Measurements from ENCODE around the gene DHX57. TPM values are rescaled to one million over a fixed set of nuclear protein-coding genes. Genes with fewer than 3 reads are reported as not detected.
"Not testable (repeated sequence)": the region's sequence is repeated elsewhere in the genome, so short reads cannot be mapped to it uniquely, and the experiment has no call there.

The DHX57 gene
- total RNA-seq, 1 donor from 2014 or later = 21.5 TPM

DNA sequence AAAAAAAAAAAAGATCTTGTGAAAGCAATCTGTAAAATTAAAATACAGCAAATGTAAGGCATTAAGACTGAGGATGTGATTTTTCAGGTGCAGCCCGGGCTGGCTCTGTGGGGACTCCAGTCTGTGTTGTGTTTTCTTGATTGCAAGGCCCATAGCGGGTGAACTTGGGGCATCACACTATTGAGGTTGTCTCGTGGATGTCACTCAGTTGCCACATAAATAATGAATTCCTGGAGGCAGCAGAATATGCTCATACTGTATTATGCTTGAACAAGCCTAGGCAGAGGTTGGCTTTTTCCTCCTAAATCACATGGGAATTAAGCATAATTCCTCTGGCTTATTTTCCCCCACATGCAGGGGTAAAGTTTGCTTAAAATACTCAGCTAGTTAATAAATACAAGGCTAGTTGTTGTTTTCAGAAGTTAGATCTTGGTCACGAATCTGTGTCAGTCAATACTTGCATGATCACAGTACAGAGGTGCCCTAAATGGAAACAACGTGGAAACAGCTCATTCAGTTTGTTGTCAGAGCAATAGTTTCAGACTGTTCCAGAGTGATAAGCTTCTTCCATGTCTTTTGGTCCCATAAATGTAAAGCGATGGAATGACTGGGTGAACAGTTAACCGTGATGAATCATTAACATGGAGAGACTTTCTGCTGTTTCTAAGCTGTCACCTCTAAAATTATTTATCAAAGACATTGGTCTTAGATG, 81.3 kb downstream of the DHX57 start:
- DNase-seq = no peak

DNA sequence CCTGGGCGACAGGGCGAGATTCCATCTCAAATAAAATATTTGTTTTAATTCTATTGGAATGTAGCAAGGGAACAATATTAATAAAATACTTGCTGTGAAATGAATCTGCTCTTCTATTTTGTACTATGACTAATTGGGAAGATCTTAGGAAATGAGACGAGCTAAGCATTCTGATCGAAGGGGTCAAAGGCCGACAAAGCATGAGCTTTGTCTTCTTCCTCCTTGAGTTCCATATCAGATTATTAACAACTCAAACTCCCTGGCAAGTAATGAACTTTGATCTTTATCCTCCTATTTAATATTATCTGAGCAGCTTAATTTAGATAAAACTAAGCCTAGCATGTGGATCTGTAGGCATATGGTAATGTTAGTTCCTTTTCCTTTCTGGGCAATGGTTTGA, 82.2 kb downstream of the DHX57 start:
- DNase-seq = no peak

DNA sequence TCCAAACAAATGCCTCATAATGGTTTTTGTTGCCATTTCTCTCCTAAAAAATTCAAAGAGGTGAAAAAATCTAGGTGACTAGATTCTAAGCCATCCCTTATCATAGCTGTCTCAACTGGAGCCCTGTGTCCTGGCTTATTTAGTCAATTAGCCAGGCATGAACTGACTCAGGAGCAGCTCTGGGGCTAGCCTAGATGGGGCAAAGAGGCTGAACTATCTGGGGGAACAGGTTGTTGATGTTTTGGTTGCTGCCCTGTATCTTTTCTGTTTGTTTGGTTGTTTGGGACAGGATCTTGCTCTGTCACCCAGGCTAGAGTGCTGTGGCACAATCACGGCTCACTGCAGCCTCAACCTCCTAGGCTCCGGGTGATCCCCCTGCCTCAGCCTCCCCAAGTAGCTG, 83.0 kb downstream of the DHX57 start:
- no peak for DNase-seq

DNA sequence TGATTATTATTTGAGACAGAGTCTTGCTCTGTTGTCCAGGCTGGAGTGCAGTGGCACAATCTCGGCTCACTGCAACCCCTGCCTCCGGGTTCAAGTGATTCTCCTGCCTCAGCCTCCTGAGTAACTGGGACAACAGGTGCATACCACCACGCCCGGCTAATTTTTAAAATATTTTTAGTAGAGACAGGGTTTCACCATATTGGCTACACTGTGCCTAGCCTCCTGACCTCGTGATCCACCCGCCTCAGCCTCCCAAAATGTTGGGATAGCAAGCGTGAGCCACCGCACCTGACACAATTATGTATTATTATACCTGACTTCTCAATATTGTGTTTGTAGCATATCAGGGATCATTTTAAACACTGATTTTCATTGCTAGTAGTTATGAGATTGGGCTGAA, 83.4 kb downstream of the DHX57 start:
- DNase-seq = not testable (repeated sequence)

DNA sequence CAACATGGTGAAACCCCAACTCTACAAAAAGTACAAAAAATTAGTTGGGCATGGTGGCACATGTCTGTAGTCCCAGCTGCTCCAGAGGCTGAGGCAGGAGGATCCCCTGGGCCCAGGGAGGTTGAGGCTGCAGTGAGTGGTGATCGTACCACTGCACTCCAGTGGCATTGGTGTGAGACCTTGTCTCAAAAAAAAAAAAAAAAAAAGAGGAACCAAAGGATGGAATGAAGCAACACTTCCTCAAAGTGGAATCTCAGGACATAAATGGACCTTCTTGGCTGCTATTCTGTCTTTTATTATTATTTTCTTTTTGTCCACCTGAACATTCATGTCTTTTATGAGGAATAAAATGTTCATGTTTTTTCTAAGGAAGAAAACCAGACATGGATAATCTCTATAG, 84.0 kb downstream of the DHX57 start:
- DNase-seq = no peak

DNA sequence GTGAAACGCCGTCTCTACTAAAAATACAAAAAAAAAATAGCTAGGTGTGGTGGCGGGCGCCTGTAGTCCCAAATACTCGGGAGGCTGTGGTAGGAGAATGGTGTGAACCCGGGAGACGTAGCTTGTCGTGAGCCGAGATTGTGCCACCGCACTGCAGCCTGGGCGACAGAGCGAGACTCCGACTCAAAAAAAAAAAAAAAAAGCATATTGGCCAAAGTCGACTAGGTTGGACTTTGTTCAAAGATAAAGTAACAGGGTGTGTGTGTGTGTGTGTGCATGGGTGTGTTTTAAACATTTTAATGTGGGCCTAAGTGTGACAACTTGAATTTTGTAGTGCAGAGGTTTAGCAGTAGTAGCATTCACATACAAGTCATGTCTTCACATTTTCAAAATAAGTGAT, 86.0 kb downstream of the DHX57 start:
- no peak for DNase-seq

DNA sequence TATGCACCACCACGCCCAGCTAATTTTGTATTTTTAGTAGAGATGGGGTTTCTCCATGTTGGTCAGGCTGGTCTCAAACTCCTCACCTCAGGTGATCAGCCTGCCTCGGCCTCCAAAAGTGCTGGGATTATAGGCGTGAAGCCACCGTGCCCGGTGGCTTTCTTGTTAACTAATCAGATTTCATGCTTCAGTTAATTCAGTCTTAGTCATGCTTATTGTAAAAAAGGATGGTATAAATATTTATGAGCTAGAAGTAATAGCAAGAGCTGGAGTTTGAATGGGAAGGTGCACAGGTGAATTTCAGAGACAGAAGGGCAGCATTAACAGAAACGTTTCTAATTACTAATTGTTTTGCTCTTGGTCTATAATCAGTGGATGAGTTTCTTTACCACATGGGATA, 87.4 kb downstream of the DHX57 start:
- no peak for DNase-seq

DNA sequence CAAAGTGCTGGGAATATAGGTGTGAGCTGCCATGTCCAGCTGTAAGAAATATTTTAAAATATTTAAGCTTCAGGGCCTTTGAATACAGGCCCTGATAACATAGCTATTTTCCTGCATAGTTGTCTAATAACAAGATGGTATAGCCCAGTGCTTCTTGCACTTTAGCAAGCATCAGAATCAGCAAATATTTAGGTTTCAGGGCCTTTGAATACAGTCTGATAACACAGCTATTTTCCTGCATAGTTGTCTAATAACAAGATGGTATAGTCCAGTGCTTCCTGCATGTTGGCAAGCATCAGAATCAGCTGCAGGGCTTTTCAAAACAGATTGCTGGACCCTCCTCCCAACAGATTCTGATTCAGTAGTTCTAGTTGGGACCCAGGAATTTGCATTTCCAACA, 92.1 kb downstream of the DHX57 start:
- no peak for DNase-seq

DNA sequence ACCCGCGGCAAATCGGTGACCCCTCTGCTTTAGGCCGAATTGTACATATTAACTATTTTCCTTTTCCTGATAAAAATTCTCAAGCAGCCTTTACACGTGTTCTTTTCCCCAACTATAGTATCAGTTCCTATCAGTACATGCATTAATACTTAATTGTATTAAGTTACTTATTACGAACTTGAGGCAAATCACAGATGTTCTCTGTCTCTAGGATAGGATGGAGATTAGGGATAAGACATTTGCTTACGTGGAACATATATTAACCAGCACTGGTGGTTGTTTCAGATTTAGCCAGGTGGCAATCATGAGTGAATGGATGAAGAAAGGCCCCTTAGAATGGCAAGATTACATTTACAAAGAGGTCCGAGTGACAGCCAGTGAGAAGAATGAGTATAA, 97.0 kb downstream of the DHX57 start:
- DNase-seq = no peak

DNA sequence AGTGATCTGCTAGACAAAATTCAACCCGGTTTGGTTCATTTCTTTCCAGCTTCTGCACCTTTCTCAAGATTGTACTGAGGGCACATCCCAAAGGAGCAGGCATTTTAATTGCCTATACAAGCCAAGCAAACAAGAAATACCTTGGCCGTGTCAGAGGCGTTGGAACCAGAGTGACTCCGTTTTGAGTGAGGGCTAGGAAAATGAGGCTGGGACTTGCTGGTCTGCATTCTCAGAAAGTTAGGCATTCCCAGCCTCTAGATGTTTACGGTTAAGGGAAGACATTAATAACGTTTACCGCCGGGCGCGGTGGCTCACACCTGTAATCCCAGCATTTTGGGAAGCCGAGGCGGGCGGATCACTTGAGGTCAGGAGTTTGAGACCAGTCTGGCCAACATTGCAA, 99.2 kb downstream of the DHX57 start:
- DNase-seq = no peak

DNA sequence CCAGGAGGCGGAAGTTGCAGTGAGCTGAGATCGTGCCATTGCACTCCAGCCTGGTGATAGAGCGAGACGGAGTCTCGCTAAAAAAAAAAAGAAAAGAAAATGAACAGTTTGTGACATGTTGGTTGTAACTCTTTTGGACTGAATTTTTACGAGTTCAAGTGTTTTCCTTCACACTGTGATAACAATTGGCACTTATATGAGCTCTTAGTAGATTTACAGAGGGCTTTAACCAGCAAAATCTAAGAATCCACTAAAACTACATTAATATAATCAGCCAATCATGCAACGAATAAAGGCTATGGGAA, 99.9 kb downstream of the DHX57 start:
- no peak for DNase-seq

DNA sequence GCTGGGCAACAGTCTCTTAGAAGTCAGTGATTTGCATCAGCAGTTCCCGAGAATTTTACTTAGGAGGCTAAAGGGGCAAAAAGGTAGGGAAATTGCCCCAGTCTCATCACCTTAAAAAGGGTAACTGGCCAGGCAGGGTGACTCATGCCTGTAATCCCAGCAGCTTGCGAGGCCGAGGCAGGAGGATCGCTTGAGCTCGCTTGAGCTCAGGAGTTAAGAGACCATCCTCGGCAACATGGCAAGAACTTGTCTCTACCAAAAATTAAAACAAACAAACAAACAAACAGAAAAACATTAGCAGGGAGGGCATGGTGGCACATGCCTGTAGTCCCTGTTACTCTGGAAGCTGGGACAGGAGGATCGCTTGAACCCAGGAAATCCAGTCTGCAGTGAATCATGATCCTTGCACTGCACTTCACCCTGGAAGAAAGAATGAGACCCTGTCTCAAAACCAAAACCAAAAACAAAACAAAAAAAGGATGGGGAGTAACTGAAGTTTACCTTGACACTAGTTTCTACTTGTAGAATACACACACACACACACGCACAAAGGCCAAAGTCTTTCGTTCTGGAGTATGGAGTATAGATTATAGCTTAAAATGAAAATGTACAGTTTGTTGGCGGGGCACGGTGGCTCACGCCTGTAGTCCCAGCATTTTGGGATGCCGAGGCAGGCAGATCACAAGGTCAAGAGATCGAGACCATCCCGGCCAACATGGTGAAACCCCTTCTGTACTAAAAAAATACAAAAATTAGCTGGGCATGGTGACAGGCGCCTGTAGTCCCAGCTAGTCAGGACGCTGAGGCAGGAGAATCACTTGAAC, 100.4 kb downstream of the DHX57 start:
- DNase-seq = no peak

DNA sequence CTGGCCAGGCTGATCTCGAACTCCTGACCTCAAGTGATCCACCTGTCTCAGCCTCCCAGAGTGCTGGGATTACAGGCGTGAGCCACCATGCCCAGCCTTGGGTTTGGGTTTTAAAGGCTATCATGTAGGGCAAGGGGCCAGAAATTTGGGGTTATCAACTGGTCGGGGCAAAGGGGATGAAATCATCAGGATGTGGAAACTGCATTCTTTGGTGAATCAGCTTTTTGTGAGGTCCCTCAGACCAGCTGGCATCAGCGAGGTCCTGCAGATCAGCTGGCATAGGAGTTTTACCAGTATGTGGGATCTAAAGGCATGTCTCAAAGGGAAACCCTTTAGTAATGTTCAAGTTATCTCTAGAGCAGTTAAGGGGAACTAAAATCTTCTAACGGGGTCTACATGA, 104.1 kb downstream of the DHX57 start:
- no peak for DNase-seq

DNA sequence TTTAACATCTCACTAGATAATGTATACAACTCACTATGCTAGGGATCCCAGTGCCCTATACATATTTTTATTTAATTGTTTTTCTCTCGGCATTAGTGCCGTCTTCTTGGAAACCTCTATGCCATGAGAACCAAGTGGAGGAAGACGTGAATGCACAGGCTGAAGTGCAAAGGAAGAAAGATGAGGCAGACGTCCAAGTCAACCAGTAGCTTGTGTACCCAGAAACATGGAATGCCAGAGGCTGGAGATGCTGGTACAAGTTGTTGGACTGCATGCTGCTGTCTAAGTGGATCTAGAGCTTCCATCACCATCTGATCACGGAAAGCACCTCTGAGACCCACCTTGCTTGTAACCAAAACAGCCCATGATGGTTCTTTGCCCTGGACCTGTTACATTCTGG, 110.2 kb downstream of the DHX57 start:
- DNase-seq = no peak

DNA sequence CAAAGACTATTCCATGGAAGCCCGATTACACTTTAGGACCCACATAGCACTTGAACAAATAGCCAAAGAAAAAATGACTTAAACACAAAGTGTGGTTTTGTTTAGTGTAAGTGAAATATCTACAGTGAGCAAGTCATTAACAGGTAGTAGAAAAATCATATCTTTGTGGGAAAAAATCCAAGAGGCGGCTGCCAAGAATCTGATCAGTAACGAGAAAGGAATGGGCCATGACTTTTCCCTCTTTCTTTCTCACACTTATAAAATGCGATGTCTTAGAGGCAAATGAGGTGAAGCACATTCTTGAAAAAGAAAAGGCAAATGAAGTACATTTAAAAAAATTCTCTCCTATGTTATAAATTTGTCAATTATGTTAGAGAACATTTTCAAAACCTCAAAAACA, 110.6 kb downstream of the DHX57 start:
- no peak for DNase-seq

DNA sequence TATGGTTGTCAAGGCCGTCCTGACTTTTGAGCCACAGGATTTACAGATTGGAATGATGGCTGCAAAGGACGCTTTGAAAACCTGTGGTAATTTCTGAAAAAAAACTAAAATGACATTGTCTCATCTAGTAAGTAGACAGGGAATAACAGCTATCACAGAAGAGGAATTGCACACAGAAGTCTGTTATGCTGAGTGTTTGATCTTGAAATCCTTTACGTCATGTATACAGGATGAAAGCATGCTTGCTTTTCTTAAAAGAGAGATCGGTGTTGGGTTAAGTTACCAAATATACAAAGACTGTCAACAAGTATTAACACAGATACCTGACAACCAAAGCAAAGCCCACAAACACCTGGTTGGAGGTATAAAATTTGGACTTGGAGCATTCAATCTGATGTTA, 112.0 kb downstream of the DHX57 start:
- no peak for DNase-seq

DNA sequence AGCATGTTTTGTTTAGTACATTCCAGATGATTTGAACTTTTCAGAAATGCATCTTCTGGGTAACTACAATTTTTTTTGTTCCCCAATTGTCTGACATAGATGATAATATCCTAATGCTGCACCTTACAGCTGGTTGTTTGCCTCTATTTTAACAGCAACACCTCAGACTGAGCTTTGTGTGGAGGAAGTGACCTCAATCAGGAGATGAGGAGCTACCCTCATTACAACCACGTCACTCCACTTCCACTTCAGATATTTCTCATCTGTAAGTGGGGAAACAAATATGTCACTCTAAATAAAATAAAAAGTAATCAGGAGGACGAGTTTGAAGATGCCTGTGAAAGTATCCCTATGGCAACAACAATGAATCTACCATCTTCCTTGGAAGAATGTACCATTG, 112.5 kb downstream of the DHX57 start:
- no peak for DNase-seq

DNA sequence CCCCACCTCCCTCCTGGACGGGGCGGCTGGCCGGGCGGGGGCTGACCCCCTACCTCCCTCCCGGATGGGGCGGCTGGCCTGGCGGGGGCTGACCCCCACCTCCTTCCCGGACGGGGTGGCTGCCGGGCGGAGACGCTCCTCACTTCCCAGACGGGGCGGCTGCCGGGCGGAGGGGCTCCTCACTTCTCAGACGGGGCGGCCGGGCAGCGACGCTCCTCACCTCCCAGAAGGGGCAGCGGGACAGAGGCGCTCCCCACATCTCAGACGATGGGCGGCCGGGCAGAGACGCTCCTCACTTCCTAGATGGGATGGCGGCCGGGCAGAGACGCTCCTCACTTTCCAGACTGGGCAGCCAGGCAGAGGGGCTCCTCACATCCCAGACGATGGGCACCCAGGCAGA, 119.8 kb downstream of the DHX57 start:
- DNase-seq = not testable (repeated sequence)

DNA sequence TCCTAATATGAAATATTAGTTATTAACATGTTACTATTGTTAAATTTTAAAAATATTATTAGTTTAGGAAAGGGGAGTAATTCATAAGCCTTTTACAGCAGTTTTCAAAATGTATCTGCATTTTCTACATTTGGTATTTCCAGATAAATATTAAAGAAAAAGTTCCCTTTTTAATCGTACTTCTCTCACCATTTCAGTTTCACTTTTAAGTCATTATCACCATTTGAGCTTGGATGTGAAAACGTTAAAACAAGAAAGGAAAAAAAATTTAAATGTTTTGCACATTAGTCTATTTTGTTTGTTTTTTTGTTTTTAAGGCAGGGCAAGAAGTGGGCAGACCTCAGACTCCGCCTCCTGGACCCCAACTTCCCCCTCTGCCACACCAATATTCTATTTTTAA, 121.2 kb downstream of the DHX57 start:
- DNase-seq = no peak

DNA sequence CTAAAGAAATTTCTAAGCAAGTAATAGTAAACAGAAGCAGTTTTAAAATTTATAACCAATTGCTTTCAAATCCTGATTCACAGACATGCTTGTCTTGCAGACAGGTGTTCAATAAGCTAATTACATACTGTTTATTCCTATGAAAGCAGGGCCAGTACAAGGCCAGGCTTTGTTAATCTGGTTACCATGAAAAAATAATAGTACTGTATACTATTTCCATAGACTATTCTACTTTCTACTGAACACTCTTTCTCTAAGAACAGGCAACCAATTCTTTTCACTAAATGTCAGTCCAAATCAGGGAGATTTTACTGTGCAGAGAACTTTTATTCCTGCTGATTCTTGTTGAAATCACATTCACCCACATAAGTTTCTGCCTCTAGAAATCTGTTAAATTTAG, 121.7 kb downstream of the DHX57 start:
- no peak for DNase-seq

DNA sequence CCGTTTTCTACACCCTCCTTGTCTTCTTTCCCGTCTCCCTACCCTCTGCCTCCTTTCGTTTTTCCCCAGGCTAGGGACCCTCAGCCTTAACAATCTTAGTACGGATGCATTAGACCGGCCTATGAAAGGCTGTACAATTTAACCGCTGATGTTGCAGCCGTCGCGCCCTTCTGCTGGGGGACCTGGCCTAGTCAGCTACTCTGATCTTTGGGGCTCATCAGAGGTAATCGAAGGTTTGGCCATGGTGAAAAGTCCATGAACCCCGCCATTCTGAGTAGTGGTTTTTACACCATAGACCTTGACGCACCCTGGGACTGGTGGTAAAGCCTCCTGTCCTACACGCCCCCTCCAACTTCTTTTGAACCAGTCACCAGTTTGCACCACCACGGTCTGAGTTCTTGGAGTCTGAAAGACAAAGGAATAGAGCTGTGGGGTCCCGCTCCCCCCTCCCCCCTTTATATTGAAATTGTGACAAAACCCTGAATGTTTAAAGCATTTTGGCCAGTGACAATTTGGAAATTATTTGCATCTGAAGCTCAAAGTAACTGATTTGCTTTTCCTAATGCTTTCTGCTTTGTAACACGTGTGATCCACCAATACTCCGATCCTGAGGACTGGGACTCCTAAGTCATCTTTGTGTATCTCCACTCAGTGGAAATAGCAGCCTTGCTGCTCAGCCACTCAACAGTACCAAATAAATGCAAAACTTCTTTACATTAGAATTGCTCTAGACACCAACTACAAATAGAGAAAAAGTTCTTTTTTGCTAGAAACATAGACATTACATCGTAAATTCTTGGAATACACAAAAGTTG, 123.9 kb downstream of the DHX57 start:
- no peak for DNase-seq

DNA sequence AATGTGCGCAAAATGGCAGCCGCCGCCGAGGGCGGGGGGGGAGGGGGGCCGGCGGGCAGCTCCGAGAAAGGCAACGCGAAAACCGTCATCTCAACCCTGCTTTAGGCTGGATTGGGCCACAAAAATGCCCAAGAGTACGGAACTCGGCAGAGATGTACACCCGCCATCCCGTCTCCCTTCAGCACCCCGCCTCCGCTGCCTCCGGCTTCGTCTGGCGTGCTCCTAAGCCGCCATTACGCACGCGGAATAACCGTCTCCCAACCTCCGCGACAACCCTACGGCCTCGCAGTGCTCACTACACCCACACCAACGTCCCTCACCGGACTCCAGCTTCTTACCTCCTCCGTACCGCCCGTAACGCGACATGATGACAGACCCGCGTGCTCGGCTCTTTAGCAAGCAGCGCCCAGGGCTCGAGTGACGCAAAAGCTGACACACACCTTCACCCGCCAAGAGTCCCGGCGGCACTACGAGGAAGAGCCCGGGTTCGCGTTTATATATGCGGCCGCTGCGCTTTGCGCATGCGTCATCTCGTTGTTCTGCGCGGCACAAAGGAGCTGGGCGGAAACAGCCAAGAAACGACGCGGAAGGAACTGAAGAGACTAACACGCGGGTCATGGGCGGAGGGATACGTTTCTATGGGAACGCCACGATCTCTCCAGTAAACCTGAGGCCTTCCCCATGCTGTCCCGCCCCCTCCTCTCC, 124.7 kb downstream of the DHX57 start, which contains the start of gene SRSF7:
Gene SRSF7 (minus strand): TSS at position 471 of the 705 bp plus-strand sequence. CDS start 105 bp downstream, at position 366.
- DNase-seq = peak; percentile 100

Data from tongue (tissue), 2 donors.